IMR-90 (cell line): ENCODE measurements around the gene FANK1. TPM values are rescaled to one million over a fixed set of nuclear protein-coding genes. Genes with fewer than 3 reads are reported as not detected.

ENCODE experiments used
- ATAC-seq: fragments of 200-7000 bp; cut with Tn5 transposase; 2 replicates; pipeline ENCODE4 v1.9.1; 2020; ENCODE audit warnings: low read depth, mild to moderate bottlenecking, moderate library complexity
- BruUV-seq: library from RNA; stranded (reverse); fragments of 400-500 nt; replicated peaks from 2 replicates; lab custom pipeline; 2021; lab: Mats Ljungman, UMichigan
- CTCF ChIA-PET: fragments of 300-600 bp; formaldehyde crosslinking; extraction: SDS; loops from one replicate; lab custom pipeline; 2021; ENCODE audit warnings: antibody characterized with exemption; lab: Yijun Ruan, JAX
- POLR2A ChIA-PET: fragments of 300-600 bp; sonication (Branson Sonifier 250); formaldehyde crosslinking; loops from one replicate; lab custom pipeline; 2022; ENCODE audit warnings: antibody characterized with exemption; ENCODE audit not compliant: unreplicated experiment; lab: Charles Lee
- DNase-seq: peaks from one replicate; pipeline ENCODE4 v3.0.0; 2013
- H2AFZ ChIP-seq: replicated peaks from 2 replicates; pipeline ENCODE3; 2013; ENCODE audit warnings: low read length, mild to moderate bottlenecking; ENCODE audit not compliant: poor library complexity
- H2AK5ac ChIP-seq: 2 replicates; pipeline ENCODE4 v1.6.1; 2013; ENCODE audit warnings: low read depth, low read length, inconsistent platforms
- H2AK9ac ChIP-seq: replicated peaks from 2 replicates; pipeline ENCODE3; 2013; ENCODE audit warnings: mild to moderate bottlenecking, low read depth, low read length, moderate library complexity; ENCODE audit not compliant: poor library complexity
- H2BK120ac ChIP-seq: 2 replicates; pipeline ENCODE4 v1.6.1; 2013; ENCODE audit warnings: low read depth, low read length, inconsistent platforms
- H2BK15ac ChIP-seq: 3 replicates; pipeline ENCODE4 v1.6.1; 2013; ENCODE audit warnings: low read depth, low read length, inconsistent platforms
- H2BK20ac ChIP-seq: 2 replicates; pipeline ENCODE4 v1.6.1; 2013; ENCODE audit warnings: low read depth, mild to moderate bottlenecking, inconsistent platforms, low read length, moderate library complexity
- H2BK5ac ChIP-seq: 2 replicates; pipeline ENCODE4 v1.6.1; 2013; ENCODE audit warnings: mild to moderate bottlenecking, low read depth, low read length, inconsistent platforms; ENCODE audit not compliant: poor library complexity, severe bottlenecking
- H3K14ac ChIP-seq: replicated peaks from 2 replicates; pipeline ENCODE4 v1.6.1; 2013; ENCODE audit warnings: low read depth, low read length, inconsistent platforms
- H3K18ac ChIP-seq: 2 replicates; pipeline ENCODE4 v1.6.1; 2013; ENCODE audit warnings: low read depth, low read length, control low read depth
- H3K23ac ChIP-seq: 2 replicates; pipeline ENCODE4 v1.6.1; 2013; ENCODE audit warnings: low read depth, low read length, inconsistent platforms
- H3K27ac ChIP-seq: 2 replicates; pipeline ENCODE4 v1.5.1; 2013; ENCODE audit warnings: mild to moderate bottlenecking, control low read depth, low read length; ENCODE audit not compliant: insufficient read depth
- H3K27me3 ChIP-seq: 2 replicates; pipeline ENCODE4 v1.6.1; 2013; ENCODE audit warnings: low read length; ENCODE audit not compliant: control insufficient read depth, insufficient read depth
- H3K36me3 ChIP-seq: 2 replicates; pipeline ENCODE4 v1.6.1; 2013; ENCODE audit warnings: low read length, mixed read lengths; ENCODE audit not compliant: control insufficient read depth, insufficient read depth
- H3K4ac ChIP-seq: 2 replicates; pipeline ENCODE4 v1.6.1; 2013; ENCODE audit warnings: low read depth, low read length, inconsistent platforms
- H3K4me1 ChIP-seq: 2 replicates; pipeline ENCODE4 v1.6.1; 2013; ENCODE audit warnings: low read length, mixed read lengths; ENCODE audit not compliant: control insufficient read depth, insufficient read depth
- H3K4me2 ChIP-seq: 2 replicates; pipeline ENCODE4 v1.6.1; 2013; ENCODE audit warnings: low read depth, mild to moderate bottlenecking, control low read depth, low read length, moderate library complexity
- H3K4me3 ChIP-seq: 2 replicates; pipeline ENCODE4 v1.5.1; 2013; ENCODE audit warnings: low read depth, mild to moderate bottlenecking, control low read depth, low read length, moderate library complexity; ENCODE audit not compliant: insufficient read depth
- H3K56ac ChIP-seq: 2 replicates; pipeline ENCODE4 v1.6.1; 2013; ENCODE audit warnings: low read length, inconsistent platforms; ENCODE audit not compliant: insufficient read depth; ENCODE audit errors: extremely low read depth
- H3K79me1 ChIP-seq, 2 experiments: 2 replicates each; pipeline ENCODE4 v1.6.1; 2013; ENCODE audit warnings: low read length in 2 of 2, inconsistent platforms in 1 of 2, low read depth in 1 of 2
- H3K9ac ChIP-seq: 2 replicates; pipeline ENCODE4 v1.6.1; 2013; ENCODE audit warnings: low read depth, low read length, control low read depth
- H3K9me1 ChIP-seq: 2 replicates; pipeline ENCODE4 v1.6.1; 2013; ENCODE audit warnings: low read length, inconsistent platforms; ENCODE audit not compliant: insufficient read depth
- H3K9me3 ChIP-seq: 2 replicates; pipeline ENCODE4 v1.6.1; 2013; ENCODE audit warnings: low read length; ENCODE audit not compliant: control insufficient read depth, insufficient read depth
- H4K20me1 ChIP-seq: 2 replicates; pipeline ENCODE4 v1.6.1; 2013; ENCODE audit warnings: low read length, inconsistent platforms; ENCODE audit not compliant: insufficient read depth
- H4K5ac ChIP-seq: 2 replicates; pipeline ENCODE4 v1.6.1; 2013; ENCODE audit warnings: mild to moderate bottlenecking, low read depth, low read length, control low read depth
- H4K8ac ChIP-seq, 2 experiments: 2 replicates each; pipeline ENCODE4 v1.6.1; 2013; ENCODE audit warnings: low read depth in 2 of 2, low read length in 2 of 2, control low read depth in 1 of 2, inconsistent platforms in 1 of 2
- H4K91ac ChIP-seq: 2 replicates; pipeline ENCODE4 v1.6.1; 2013; ENCODE audit warnings: low read depth, low read length, inconsistent platforms; ENCODE audit not compliant: insufficient read depth
- BHLHE40 ChIP-seq: fragments of 150-350 bp; IDR thresholded peaks from 2 replicates; pipeline ENCODE4 v1.6.1; 2016; ENCODE audit warnings: mild to moderate bottlenecking, low read depth, low read length
- MAZ ChIP-seq: IDR thresholded peaks from 2 replicates; pipeline ENCODE4 v1.6.1; 2012; ENCODE audit warnings: low read depth, mild to moderate bottlenecking, low read length, improper control_type of control experiment, moderate library complexity, borderline replicate concordance
- RFX5 ChIP-seq: IDR thresholded peaks from 2 replicates; pipeline ENCODE4 v1.8.0; 2012; ENCODE audit warnings: low read depth, mild to moderate bottlenecking, low read length, moderate library complexity
- USF2 ChIP-seq: fragments of 150-350 bp; IDR thresholded peaks from 2 replicates; pipeline ENCODE4 v1.6.1; 2017; ENCODE audit warnings: mild to moderate bottlenecking, antibody characterized with exemption, low read length, low read depth
- WGBS, 2 experiments: methylation state at CpG; one replicate each; pipeline versions ENCODE4 v1.1.5 to v1.1.7; 2013; ENCODE audit warnings: missing lambda C conversion rate in 2 of 2; ENCODE audit not compliant: insufficient read length in 1 of 2; ENCODE audit errors: extremely low coverage in 2 of 2; 5-methylcytosine and 5-hydroxymethylcytosine counted together
- dilution Hi-C: fragments of 300-500 bp; cut with HindIII; formaldehyde crosslinking; loops from one replicate; pipeline ENCODE4 v1.14.3; 2018; ENCODE audit warnings: low sequenced_read_pairs; ENCODE audit not compliant: unreplicated experiment
- in situ Hi-C: fragments of 300-500 bp; cut with MboI; formaldehyde crosslinking; loops from 3 replicates; pipeline ENCODE4 v1.14.3; 2019; ENCODE audit warnings: low sequenced_read_pairs, inconsistent platforms, mixed read lengths
- intact Hi-C: fragments of 100-400 bp; cut with micrococcal nuclease; formaldehyde crosslinking; loops from 2 replicates; pipeline ENCODE4 v1.10.0; 2022
- polyA plus RNA-seq, 3 experiments: library from polyadenylated mRNA; depleted of rRNA; stranded (reverse); fragments of >200 nt; gene quantifications; 2 replicates each; pipeline ENCODE4 v1.2.3, GENCODE V29; 2012; ENCODE audit warnings: low replicate concordance in 1 of 3
- total RNA-seq: library from RNA; depleted of rRNA; stranded (reverse); fragments of >200 nt; gene quantifications from 2 replicates; pipeline ENCODE4 v1.2.3, GENCODE V29; 2012

The FANK1 gene
- total and polyA plus RNA-seq, 2 of the 4 experiments (the other 2 are of a cell fraction): 0.90 to 2.2 TPM

- WGBS, 2 experiments: 80% methylated on average over 1 of the region's 4 CpGs; no CpG with 5 or more reads in 1 of the 2 experiments
- ChIA-PET POLR2A (interaction anchor here (0.5 kb wide), 1 partner anchor 556 kb away, joined by 4 read pairs; no protein-coding TSS in a partner anchor), CTCF (no interaction called here)
- H2BK15ac ChIP-seq: no peak overlapping the region
- H3K18ac ChIP-seq: no peak overlapping the region
- no peak for ATAC-seq
- no peak overlapping the region for H2AFZ ChIP-seq
- H2BK20ac ChIP-seq: no peak overlapping the region
- no peak overlapping the region for H4K5ac ChIP-seq
- H3K4ac ChIP-seq: no peak overlapping the region
- H2BK120ac ChIP-seq: no peak overlapping the region
- H3K4me2 ChIP-seq: no peak overlapping the region
- H4K8ac ChIP-seq: no peak overlapping the region
- intact Hi-C loops (no loop called here), dilution Hi-C loops (no loop called here), in situ Hi-C loops (loop anchor here (25.0 kb wide), 1 partner anchor 808 kb away; no protein-coding TSS in a partner anchor)
- no peak for TF ChIP-seq USF2
- TF ChIP-seq MAZ: no peak
- no peak for TF ChIP-seq RFX5
- TF ChIP-seq BHLHE40: no peak
- H3K9me3 ChIP-seq: no peaks in the 10 kb centered on the region
- no peak overlapping the region for H2BK5ac ChIP-seq
- H3K27ac ChIP-seq: no peak overlapping the region
- DNase-seq: no peak
- H3K9ac ChIP-seq: no peak overlapping the region
- no peaks in the 10 kb centered on the region; the same call in 1 of the 2 replicates for H3K27me3 ChIP-seq
- H3K9me1 ChIP-seq: no peaks in the 10 kb centered on the region
- no peak overlapping the region for H3K56ac ChIP-seq
- no peak overlapping the region for H3K4me3 ChIP-seq
- BruUV-seq: no TSS peak
- H4K91ac ChIP-seq: no peak overlapping the region
- H4K20me1 ChIP-seq: no peaks in the 10 kb centered on the region
- H3K36me3 ChIP-seq: no peaks in the 10 kb centered on the region
- H3K79me1 ChIP-seq: no peaks in the 10 kb centered on the region
- no peak overlapping the region for H2AK9ac ChIP-seq
- H3K4me1 ChIP-seq: no peaks in the 10 kb centered on the region
- H2AK5ac ChIP-seq: no peak overlapping the region
- no peak overlapping the region for H3K14ac ChIP-seq
- H3K23ac ChIP-seq: no peak overlapping the region
Observed at GRCh38 chr10:125929618-125930017, 33.3 kb downstream of the FANK1 start.
